AG08396 (cell line): ENCODE results near the gene AHRR.
"Not testable (repeated sequence)": the region's sequence is repeated elsewhere in the genome, so short reads cannot be mapped to it uniquely, and the experiment has no call there.

Source experiments
- DNase-seq: peaks from one replicate; pipeline ENCODE4 v3.0.0; 2012; ENCODE audit warnings: low spot score, mixed read lengths

AHRR gene

GRCh38 chr5:396531-396961, 75.0 kb downstream of the AHRR start:
- no peak for DNase-seq

DNA sequence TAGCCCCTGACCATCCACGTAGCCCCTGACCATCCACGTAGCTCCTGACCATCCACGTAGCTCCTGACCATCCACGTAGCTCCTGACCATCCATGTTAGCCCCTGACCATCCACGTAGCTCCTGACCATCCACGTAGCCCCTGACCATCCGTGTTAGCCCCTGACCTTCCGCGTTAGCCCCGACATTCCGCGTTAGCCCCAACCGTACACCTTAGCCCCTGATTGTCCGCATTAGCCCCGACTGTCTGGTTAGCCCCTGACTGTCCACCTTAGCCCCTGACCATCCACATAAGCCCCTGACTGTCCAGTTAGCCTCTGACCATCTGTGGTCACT, 76.6 kb downstream of the AHRR start:
- DNase-seq = not testable (repeated sequence)

DNA sequence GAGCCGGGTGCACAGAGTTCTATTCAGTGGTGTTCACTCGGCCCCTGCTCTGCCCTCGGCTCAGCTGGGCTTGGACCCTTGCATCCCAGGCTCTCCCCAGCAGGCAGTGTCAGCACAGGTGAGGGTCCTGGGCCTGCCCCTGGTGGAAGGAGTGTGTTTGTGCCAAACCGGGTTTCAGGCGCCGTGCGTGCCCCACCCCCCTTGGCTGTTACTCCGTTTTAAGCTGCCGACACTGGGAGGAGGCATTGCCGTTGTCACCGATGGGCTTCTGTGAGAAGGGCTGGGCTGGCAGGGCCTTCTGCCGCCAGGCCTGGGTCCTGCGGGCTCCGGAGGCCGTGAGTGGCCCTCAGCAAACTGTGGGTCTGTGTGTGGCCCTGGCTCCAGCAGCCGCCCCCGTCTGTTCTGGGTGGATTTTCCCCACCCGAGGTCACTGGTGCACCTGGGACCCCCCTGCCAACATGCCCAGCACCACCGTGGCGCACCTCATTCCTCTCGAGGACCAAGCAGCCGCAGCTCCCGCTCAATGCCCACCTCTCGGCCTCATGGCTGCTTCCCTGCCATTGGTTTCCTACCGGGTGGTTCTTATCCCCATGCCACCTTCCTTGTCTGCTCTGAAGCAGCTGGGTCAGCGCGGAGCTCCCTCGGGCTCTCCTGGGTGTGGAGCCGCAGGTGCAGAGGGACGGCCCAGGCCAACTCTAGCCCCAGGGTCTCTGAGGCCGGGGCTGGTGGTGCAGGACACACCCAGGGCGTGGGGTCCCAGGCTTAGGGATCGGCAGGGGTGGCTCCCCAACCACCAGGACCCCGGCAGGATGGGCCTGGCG, 77.2 kb downstream of the AHRR start:
- no peak for DNase-seq

GRCh38 chr5:399296-400281, 78.1 kb downstream of the AHRR start:
- peak; percentile 97 for DNase-seq

- DNase-seq = peak; percentile 60
Measured at GRCh38 chr5:400282-401145, 79.0 kb downstream of the AHRR start.

GRCh38 chr5:401146-402034, 79.9 kb downstream of the AHRR start:
- no peak for DNase-seq

DNA sequence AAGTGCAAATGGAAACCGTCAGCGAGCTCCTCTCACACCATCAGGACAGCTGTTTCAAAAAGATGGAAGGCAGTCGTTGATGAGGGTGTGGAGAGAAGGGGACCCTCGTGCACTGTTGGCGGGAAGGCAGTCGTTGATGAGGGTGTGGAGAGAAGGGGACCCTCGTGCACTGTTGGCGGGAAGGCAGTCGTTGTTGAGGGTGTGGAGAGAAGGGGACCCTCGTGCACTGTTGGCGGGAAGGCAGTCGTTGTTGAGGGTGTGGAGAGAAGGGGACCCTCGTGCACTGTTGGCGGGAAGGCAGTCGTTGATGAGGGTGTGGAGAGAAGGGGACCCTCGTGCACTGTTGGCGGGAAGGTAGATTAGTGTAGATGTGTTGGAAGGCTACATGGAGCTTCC, 80.7 kb downstream of the AHRR start:
- not testable (repeated sequence) for DNase-seq

DNA sequence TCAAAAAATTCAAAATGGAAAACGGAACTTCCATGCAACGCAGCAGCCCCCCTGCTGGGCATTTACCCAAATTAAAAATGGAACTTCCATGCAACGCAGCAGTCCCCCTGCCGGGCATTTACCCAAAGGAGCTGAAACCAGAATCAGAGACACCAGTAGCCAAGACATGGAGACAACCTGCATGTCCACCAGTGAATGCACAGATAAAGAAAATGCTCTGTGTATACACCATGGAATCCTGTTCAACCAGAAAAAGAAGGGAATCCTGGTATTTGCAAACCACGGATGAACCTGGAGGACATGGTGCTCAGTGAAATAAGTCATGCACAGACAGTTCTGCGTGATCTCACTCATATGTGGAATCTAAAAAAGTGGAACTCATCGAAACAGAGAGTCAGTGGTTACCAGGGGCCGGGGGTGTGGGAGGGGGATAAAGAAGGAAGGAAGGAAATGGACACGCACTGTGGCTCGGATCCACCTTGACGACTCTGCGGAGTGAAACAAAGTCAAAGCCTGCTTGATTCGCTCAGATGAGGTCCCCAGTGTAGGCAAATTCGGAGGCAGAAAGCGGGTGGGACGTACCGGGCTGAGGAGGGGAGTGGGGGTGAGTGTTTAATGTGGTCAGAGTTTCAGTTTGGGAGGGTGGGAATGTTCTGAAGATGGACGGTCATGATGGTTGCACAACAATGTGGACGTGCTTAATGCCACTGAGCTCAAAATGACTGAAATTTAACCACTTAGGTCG, 81.3 kb downstream of the AHRR start:
- DNase-seq = no peak

DNA sequence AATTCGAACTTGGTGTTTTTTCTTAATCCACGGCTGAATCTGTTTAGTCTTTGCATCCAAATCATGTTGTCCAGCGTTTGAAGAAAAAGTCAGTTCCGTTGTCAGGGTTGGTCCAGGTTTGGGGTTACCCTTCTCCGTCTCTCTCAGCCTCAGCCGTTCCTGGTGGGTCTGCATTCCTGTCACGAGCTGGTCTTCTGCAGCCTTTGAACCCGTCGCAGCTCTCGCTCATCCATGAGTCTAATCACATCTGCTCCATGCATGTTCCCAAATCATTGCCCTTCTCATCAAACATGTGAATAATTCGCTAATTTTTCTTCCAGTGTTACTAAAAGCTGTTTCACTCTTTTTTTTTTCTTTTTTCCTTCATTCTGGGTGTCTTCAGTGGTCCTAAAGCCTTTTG, 82.5 kb downstream of the AHRR start:
- no peak for DNase-seq

DNA sequence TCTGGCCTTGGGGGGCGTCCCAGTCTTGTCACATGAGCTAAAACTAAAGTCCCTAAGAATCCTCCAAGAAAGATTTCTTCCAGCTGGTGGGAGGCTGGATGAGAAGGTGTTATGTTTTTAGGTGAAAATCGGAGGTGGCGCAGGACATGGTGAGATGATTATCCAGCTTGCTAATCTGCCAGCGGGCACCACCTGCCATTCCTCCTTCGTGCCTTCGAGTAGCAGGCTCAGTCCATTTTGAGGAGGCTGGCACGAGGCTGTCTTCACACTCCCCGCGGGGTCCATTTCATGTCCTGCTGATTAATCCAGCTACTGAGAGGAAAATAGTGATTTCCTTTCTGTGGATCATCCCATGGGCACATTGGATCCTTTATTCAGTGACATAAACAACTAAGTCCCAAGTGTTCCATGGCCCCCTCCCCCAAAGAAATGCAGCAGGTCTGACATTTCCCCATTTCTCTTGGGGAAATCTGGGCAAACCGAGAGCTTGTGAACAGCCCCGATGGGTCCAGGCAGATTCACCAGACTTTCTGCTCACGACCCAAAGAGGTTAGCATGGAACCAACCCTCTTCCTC, 83.2 kb downstream of the AHRR start:
- DNase-seq = no peak

GRCh38 chr5:405421-405820, 83.9 kb downstream of the AHRR start:
- no peak for DNase-seq

GRCh38 chr5:406041-406440, 84.5 kb downstream of the AHRR start:
- DNase-seq = no peak

GRCh38 chr5:407051-407450, 85.5 kb downstream of the AHRR start:
- no peak for DNase-seq

DNA sequence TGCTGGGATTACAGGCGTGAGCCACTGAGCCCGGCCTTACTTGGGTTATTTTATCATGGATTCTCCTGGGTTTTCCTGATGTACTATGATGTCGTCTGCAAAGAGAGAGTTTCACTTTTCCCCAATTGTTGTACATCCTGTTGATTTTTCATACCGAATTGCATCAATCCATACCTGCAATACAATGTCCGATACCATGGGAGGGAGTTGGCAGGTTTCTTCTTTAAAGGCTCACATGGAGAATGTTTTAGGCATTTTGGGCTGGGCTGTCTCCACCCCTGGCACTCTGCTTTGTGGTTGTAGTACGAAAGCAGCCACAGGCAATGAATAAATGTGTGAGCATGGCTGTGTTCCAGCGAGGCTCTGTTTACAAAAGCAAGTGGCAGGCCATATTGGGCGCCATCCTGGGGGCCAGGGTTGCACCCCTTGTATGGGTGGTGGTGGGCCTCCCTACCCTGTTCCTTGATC, 86.3 kb downstream of the AHRR start:
- DNase-seq = no peak

DNA sequence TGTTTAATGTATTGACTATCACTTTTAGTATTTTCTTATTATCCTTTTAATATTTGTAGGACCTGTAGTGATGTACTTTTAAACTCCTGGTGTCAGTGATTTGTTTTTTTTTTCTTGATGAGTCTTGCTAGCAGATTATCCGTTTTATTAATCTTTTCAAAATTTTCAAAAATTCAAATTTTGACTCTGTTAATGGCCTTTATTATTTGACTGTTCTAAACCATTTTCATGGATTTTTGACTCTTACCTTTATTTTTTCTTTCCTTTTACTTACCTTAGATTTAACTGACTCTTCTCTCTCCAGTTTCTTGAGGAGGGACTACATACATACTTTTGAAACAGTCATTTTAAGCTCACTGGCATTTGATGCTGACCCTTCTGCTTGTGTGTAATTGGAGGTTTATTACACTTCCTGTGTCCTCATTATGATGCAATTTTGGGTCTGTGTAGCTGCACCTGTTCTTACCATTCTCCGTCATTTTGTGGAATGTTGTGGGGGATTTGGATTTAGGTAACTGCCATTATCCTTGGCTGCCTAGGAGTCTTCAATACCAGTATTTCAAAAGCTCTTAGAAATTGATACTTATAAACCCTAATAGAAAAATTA, 89.5 kb downstream of the AHRR start:
- DNase-seq = no peak

GRCh38 chr5:411728-412127, 90.2 kb downstream of the AHRR start:
- DNase-seq = no peak

DNA sequence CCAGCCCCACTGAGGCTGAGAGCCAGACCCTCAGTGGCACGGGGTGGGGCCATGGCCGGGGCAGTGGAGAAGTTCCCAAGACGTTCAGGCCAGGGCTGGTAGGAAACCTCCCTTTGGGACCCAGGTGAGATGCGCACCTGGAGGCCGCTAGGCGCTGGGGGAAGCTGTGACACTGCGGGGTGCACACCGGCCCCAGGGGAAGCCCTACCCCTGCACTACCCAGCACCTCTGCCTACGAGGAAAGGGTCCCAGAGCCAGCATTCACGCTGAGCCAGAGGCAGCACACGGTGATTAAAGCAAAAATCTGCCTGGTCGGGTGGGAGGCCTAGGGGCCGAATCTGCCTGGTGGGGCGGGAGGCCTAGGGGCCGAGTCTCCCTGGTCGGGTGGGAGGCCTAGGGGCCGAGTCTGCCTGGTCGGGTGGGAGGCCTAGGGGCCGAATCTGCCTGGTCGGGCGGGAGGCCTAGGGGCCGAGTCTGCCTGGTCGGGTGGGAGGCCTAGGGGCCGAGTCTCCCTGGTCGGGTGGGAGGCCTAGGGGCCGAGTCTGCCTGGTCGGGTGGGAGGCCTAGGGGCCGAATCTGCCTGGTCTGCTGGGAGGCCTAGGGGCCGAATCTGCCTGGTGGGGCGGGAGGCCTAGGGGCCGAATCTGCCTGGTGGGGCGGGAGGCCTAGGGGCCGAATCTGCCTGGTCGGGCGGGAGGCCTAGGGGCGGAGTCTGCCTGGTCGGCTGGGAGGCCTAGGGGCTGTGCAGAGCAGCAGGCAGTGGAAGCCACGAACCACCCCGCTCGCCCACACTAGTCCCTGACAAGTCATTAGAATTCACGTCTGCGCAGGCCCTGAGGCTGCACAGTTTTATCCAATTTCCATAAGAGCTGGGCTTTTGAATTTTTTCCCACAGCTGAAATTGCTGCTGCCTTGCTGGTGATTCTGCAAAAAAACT, 93.7 kb downstream of the AHRR start:
- not testable (repeated sequence) for DNase-seq

DNA sequence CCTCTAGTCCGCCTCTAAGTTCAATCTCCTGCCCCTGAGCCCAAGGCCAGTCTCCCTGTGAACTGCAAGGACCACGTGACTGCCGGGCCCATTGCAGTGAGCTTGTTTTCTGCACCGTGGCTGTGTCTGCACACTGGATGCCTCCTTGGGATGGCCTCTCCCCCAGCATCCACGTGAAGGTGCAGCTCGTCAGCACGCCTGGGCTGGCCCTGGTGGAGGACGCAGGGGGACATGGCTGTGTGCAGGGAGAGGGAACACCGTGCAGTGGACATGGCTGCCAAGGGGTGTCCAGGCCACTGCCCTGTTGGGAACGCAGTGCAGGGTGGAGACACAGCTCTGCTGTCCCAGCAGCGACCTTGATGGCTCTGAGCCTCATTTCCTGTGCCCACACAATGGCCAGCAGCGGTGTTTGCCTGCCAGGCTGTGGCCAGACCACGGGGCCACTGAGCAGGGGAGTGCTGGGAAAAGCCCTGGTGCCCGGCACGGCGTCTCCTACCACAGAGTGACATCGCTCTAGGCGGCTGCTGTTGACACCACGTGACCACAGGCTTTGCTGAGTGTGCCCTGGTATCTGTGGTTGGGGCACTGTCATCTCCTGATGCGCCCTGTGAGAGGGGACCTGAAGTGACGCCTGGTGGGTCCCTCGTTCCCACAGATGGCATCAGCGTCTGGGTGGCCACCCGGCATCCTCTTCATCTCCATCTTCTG, 94.6 kb downstream of the AHRR start:
- DNase-seq = no peak
